ENCODE data around the gene HPCA.
"Not testable (repeated sequence)": the region's sequence is repeated elsewhere in the genome, so short reads cannot be mapped to it uniquely, and the experiment has no call there.

The HPCA gene

GRCh38 chr1:32898958-32899357, 12.7 kb downstream of the HPCA start:
- Mint-ChIP-seq H3K9me3 (no peaks in the 10 kb centered on the region), H3K27ac (no peak overlapping the region), H3K36me3 (ENCODE audit: low read depth) (no peaks in the 10 kb centered on the region), H3K4me3 (no peak overlapping the region), H3K27me3 (peaks cover 90% of the 10 kb centered on the region), H3K4me1 (ENCODE audit: low read depth) (no peaks in the 10 kb centered on the region)
- intact Hi-C loops (cut with micrococcal nuclease) = no loop called here

GRCh38 chr1:32899586-32900296, 13.4 kb downstream of the HPCA start:
- Mint-ChIP-seq H3K36me3 (ENCODE audit: low read depth) (no peaks in the 10 kb centered on the region), H3K27me3 (peaks cover 90% of the 10 kb centered on the region), H3K4me3 (no peak overlapping the region), H3K27ac (no peak overlapping the region), H3K9me3 (no peaks in the 10 kb centered on the region), H3K4me1 (ENCODE audit: low read depth) (no peaks in the 10 kb centered on the region)
- intact Hi-C loops (cut with micrococcal nuclease) = no loop called here

- no peak overlapping the region for H3K27ac Mint-ChIP-seq
- H3K27me3 Mint-ChIP-seq = peaks cover 83% of the 10 kb centered on the region
Observed at GRCh38 chr1:32900371-32900955, 14.2 kb downstream of the HPCA start.

GRCh38 chr1:32900956-32901822, 14.9 kb downstream of the HPCA start, which contains the start of gene TMEM54:
Gene TMEM54, minus strand, starts transcription at chr1:32901389. Its CDS starts 151 bp downstream, at chr1:32901238.
- Mint-ChIP-seq H3K4me3 (peak within 1 kb of the TSS; percentile 60), H3K27me3 (peaks cover 76% of the 10 kb centered on the region), H3K4me1 (ENCODE audit: low read depth) (no peaks in the 10 kb centered on the region), H3K9me3 (no peaks in the 10 kb centered on the region), H3K27ac (no peak within 1 kb of the TSS), H3K36me3 (ENCODE audit: low read depth) (no peaks in the 10 kb centered on the region)
- intact Hi-C loops (cut with micrococcal nuclease) = no loop called here

More at GRCh38 chr1:32900371-32900955, 14.2 kb downstream of the HPCA start:
- intact Hi-C loops (cut with micrococcal nuclease) = no loop called here
- Mint-ChIP-seq H3K36me3 (ENCODE audit: low read depth) (no peaks in the 10 kb centered on the region), H3K4me3 (peak overlapping the region; percentile 51), H3K4me1 (ENCODE audit: low read depth) (no peaks in the 10 kb centered on the region), H3K9me3 (no peaks in the 10 kb centered on the region)

- Mint-ChIP-seq H3K27ac (no peak overlapping the region), H3K9me3 (no peaks in the 10 kb centered on the region), H3K4me1 (ENCODE audit: low read depth) (no peaks in the 10 kb centered on the region), H3K36me3 (ENCODE audit: low read depth) (no peaks in the 10 kb centered on the region), H3K27me3 (peaks cover 68% of the 10 kb centered on the region), H3K4me3 (peak overlapping the region; percentile 60)
- intact Hi-C loops (cut with micrococcal nuclease) = no loop called here
Observed at GRCh38 chr1:32901823-32902534, 15.7 kb downstream of the HPCA start.

GRCh38 chr1:32902535-32902920, 16.2 kb downstream of the HPCA start:
- H3K4me1 Mint-ChIP-seq (ENCODE audit: low read depth) = no peaks in the 10 kb centered on the region
- H3K27me3 Mint-ChIP-seq = peaks cover 63% of the 10 kb centered on the region
- no peak overlapping the region for H3K4me3 Mint-ChIP-seq

GRCh38 chr1:32903991-32904785, 17.9 kb downstream of the HPCA start:
- intact Hi-C loops (cut with micrococcal nuclease) = no loop called here
- no peaks in the 10 kb centered on the region for H3K4me1 Mint-ChIP-seq (ENCODE audit: low read depth)
- no peaks in the 10 kb centered on the region for H3K9me3 Mint-ChIP-seq
- H3K27me3 Mint-ChIP-seq = peaks cover 51% of the 10 kb centered on the region
- H3K27ac Mint-ChIP-seq = no peak overlapping the region
- H3K36me3 Mint-ChIP-seq (ENCODE audit: low read depth) = no peaks in the 10 kb centered on the region
- H3K4me3 Mint-ChIP-seq = no peak overlapping the region

More at GRCh38 chr1:32902535-32902920, 16.2 kb downstream of the HPCA start:
- Mint-ChIP-seq H3K9me3 (no peaks in the 10 kb centered on the region), H3K36me3 (ENCODE audit: low read depth) (no peaks in the 10 kb centered on the region), H3K27ac (no peak overlapping the region)
- intact Hi-C loops (cut with micrococcal nuclease) = no loop called here

- peaks cover 46% of the 10 kb centered on the region for H3K27me3 Mint-ChIP-seq
- H3K36me3 Mint-ChIP-seq (ENCODE audit: low read depth) = no peaks in the 10 kb centered on the region
- no peak overlapping the region for H3K27ac Mint-ChIP-seq
- H3K4me3 Mint-ChIP-seq = no peak overlapping the region
- H3K9me3 Mint-ChIP-seq = no peaks in the 10 kb centered on the region
- no peaks in the 10 kb centered on the region for H3K4me1 Mint-ChIP-seq (ENCODE audit: low read depth)
- intact Hi-C loops (cut with micrococcal nuclease) = no loop called here
Observed at GRCh38 chr1:32904797-32905196, 18.5 kb downstream of the HPCA start.

- H3K4me3 Mint-ChIP-seq; H3K9me3 Mint-ChIP-seq; intact Hi-C loops (cut with micrococcal nuclease); H3K36me3 Mint-ChIP-seq (ENCODE audit: low read depth); H3K4me1 Mint-ChIP-seq (ENCODE audit: low read depth); H3K27ac Mint-ChIP-seq: not testable (repeated sequence)
- H3K27me3 Mint-ChIP-seq = peaks cover 43% of the 10 kb centered on the region
Observed at GRCh38 chr1:32905588-32905987, 19.3 kb downstream of the HPCA start.

- Mint-ChIP-seq H3K4me1 (ENCODE audit: low read depth) (no peaks in the 10 kb centered on the region), H3K27me3 (peaks cover 36% of the 10 kb centered on the region), H3K9me3 (no peaks in the 10 kb centered on the region), H3K27ac (no peak overlapping the region), H3K4me3 (no peak overlapping the region), H3K36me3 (ENCODE audit: low read depth) (no peaks in the 10 kb centered on the region)
- intact Hi-C loops (cut with micrococcal nuclease) = no loop called here
Observed at GRCh38 chr1:32906654-32907053, 20.4 kb downstream of the HPCA start.

- intact Hi-C loops (cut with micrococcal nuclease) = no loop called here
- H3K9me3 Mint-ChIP-seq = no peaks in the 10 kb centered on the region
- H3K27ac Mint-ChIP-seq = no peak overlapping the region
- H3K27me3 Mint-ChIP-seq = peaks cover 28% of the 10 kb centered on the region
- H3K4me3 Mint-ChIP-seq = no peak overlapping the region
- H3K36me3 Mint-ChIP-seq (ENCODE audit: low read depth) = no peaks in the 10 kb centered on the region
- H3K4me1 Mint-ChIP-seq (ENCODE audit: low read depth) = no peaks in the 10 kb centered on the region
Observed at GRCh38 chr1:32907435-32907834, 21.1 kb downstream of the HPCA start.

- H3K9me3 Mint-ChIP-seq = no peaks in the 10 kb centered on the region
- peaks cover 16% of the 10 kb centered on the region for H3K27me3 Mint-ChIP-seq
- H3K36me3 Mint-ChIP-seq (ENCODE audit: low read depth) = no peaks in the 10 kb centered on the region
- H3K4me3 Mint-ChIP-seq = no peak overlapping the region
- intact Hi-C loops (cut with micrococcal nuclease) = no loop called here
- no peaks in the 10 kb centered on the region for H3K4me1 Mint-ChIP-seq (ENCODE audit: low read depth)
- H3K27ac Mint-ChIP-seq = no peak overlapping the region
Observed at GRCh38 chr1:32910319-32910718, 24.0 kb downstream of the HPCA start.

All from dendritic cell treated with granulocyte-macrophage colony-stimulating factor and Interleukin-4, amounts not matched to agents 40 ng/mL and 50 ng/mL, for 4 days (primary cell).